Adrenal gland (tissue), 5 donors: ENCODE measurements around the gene WWP2.

Experiments used
- CTCF ChIP-seq, 6 experiments: fragments of 450-650 bp in 4 of 6; fragments of 200-600 bp in 2 of 6; sonication (generic) in 1 of 6; IDR thresholded peaks; 1 replicate in 5 of 6; 2 replicates in 1 of 6; pipeline versions ENCODE4 v1.5.1 to v1.8.0; 2016 to 2021; ENCODE audit warnings: antibody characterized with exemption in 6 of 6, mild to moderate bottlenecking in 2 of 6, moderate library complexity in 1 of 6
- POLR2A ChIP-seq, 2 donors: fragments of 450-650 bp; IDR thresholded peaks; one replicate each; pipeline ENCODE4 v1.6.1; 2017; ENCODE audit warnings: antibody characterized with exemption in 2 of 2, mild to moderate bottlenecking in 2 of 2, moderate library complexity in 1 of 2
- donor health status: DM: no; HTN: no; CAD: no.

- TF ChIP-seq CTCF (IDR thresholded peaks at IDR 0.05) (no peak), POLR2A (IDR thresholded peaks at IDR 0.05) (no peak)
These were observed 6.5 kb downstream of the WWP2 start for GRCh38 chr16:69768666-69769065.
